ENCODE data around the gene PPP1R1B.
A peak's percentile ranks its signal among the peaks of the same experiment; 100 is the strongest.

The PPP1R1B gene

GRCh38 chr17:39670746-39671145, 44.0 kb downstream of the PPP1R1B start:
- DNase-seq: no peak

GRCh38 chr17:39671651-39672521, 45.1 kb downstream of the PPP1R1B start:
- peak; percentile 65 for DNase-seq

GRCh38 chr17:39672522-39673334, 46.0 kb downstream of the PPP1R1B start:
- DNase-seq: no peak

- no peak for DNase-seq
These were observed 46.8 kb downstream of the PPP1R1B start for GRCh38 chr17:39673335-39674081.

GRCh38 chr17:39674179-39674578, 47.4 kb downstream of the PPP1R1B start:
- no peak for DNase-seq

GRCh38 chr17:39674702-39675389, 48.1 kb downstream of the PPP1R1B start:
- DNase-seq: no peak

GRCh38 chr17:39675390-39676082, 48.8 kb downstream of the PPP1R1B start:
- DNase-seq: no peak

GRCh38 chr17:39676198-39676819, 49.6 kb downstream of the PPP1R1B start:
- DNase-seq: no peak

- DNase-seq: no peak
These were observed 50.3 kb downstream of the PPP1R1B start for GRCh38 chr17:39677072-39677471.

GRCh38 chr17:39677542-39678339, 51.0 kb downstream of the PPP1R1B start:
- no peak for DNase-seq

GRCh38 chr17:39678340-39679116, 51.8 kb downstream of the PPP1R1B start:
- DNase-seq: no peak

- no peak for DNase-seq
These were observed 52.9 kb downstream of the PPP1R1B start for GRCh38 chr17:39679521-39680192.

- no peak for DNase-seq
These were observed 56.7 kb downstream of the PPP1R1B start for GRCh38 chr17:39683295-39683939.

GRCh38 chr17:39684369-39685192, 57.8 kb downstream of the PPP1R1B start:
- no peak for DNase-seq

All from retina (tissue), 1 donor.